Measurements from ENCODE around the gene RNASE4.

DNA sequence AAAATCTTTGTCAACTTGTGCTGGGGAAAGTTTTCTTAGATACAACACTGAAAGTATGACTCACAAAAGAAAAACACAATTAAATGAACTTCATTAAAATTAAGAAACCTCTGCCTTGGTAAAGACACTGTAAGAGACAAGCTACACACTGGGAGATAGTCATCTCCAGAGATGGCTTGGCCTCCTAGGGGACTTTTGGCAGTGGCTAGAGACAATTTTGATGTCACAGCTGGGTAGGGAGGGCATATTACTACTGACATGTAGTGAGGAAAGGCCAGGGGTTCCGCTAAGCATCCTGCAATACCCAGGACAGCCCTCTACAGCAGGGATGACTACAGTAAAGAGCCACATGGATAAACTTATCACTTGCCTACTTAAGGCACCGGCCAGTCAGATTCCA is 8.7 kb upstream of the RNASE4 start:
- TF ChIP-seq, protein P1, sequence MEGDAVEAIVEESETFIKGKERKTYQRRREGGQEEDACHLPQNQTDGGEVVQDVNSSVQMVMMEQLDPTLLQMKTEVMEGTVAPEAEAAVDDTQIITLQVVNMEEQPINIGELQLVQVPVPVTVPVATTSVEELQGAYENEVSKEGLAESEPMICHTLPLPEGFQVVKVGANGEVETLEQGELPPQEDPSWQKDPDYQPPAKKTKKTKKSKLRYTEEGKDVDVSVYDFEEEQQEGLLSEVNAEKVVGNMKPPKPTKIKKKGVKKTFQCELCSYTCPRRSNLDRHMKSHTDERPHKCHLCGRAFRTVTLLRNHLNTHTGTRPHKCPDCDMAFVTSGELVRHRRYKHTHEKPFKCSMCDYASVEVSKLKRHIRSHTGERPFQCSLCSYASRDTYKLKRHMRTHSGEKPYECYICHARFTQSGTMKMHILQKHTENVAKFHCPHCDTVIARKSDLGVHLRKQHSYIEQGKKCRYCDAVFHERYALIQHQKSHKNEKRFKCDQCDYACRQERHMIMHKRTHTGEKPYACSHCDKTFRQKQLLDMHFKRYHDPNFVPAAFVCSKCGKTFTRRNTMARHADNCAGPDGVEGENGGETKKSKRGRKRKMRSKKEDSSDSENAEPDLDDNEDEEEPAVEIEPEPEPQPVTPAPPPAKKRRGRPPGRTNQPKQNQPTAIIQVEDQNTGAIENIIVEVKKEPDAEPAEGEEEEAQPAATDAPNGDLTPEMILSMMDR (IDR thresholded peaks at IDR 0.05): no peak
- TF ChIP-seq POLR2A (IDR thresholded peaks at IDR 0.05): no peak
- no peak for TF ChIP-seq EP300 (IDR thresholded peaks at IDR 0.05)

All from ovary (tissue), 3 donors.